ENCODE data around the gene TMOD1. TPM values are rescaled to one million over a fixed set of nuclear protein-coding genes. Genes with fewer than 3 reads are reported as not detected.
A peak's percentile ranks its signal among the peaks of the same experiment; 100 is the strongest.

Gene TMOD1
- total and polyA plus RNA-seq, 2 experiments from 2014 or later, result 0.69 to 4.5 TPM

GRCh38 chr9:97593960-97594359 is 92.5 kb downstream of the TMOD1 start (continued):
- no peak for TF ChIP-seq ZNF462 (CRISPR knock-in tag; IDR thresholded peaks at IDR 0.05)
- TF ChIP-seq EZH2 (IDR thresholded peaks at IDR 0.05; ENCODE audit: low read depth, unreplicated experiment), result no peak
- TF ChIP-seq EZH2phosphoT487 (IDR thresholded peaks at IDR 0.05; ENCODE audit: unreplicated experiment), result no peak
- no peak for TF ChIP-seq JUNB (IDR thresholded peaks at IDR 0.05; ENCODE audit: unreplicated experiment)
- TF ChIP-seq ZNF331 (CRISPR knock-in tag; IDR thresholded peaks at IDR 0.05; ENCODE audit: low read depth), result no peak
- no peak for TF ChIP-seq ETS1 (IDR thresholded peaks at IDR 0.05)
- TF ChIP-seq NANOG (IDR thresholded peaks at IDR 0.05; ENCODE audit: borderline replicate concordance), result no peak

GRCh38 chr9:97594381-97594921 is 93.0 kb downstream of the TMOD1 start:
- DNase-seq (ENCODE audit: low spot score), result peak; percentile 18
- H3K36me3 ChIP-seq (ENCODE audit: insufficient read depth), result no peaks in the 10 kb centered on the region
- Mint-ChIP-seq H3K27ac (no peak overlapping the region), H3K27me3 (ENCODE audit: insufficient read depth, low read depth, poor library complexity) (no peaks in the 10 kb centered on the region), H3K36me3 (ENCODE audit: low read depth) (no peaks in the 10 kb centered on the region; the same call in 2 of the 3 replicates), H3K9me3 (no peaks in the 10 kb centered on the region), H3K4me1 (peaks cover 15% of the 10 kb centered on the region), H3K4me3 (no peak overlapping the region)
- no peaks in the 10 kb centered on the region for H4K20me1 ChIP-seq (replicated peaks; ENCODE audit: insufficient read depth)
- no peak overlapping the region for H3K27ac ChIP-seq (ENCODE audit: low read depth)
- no peaks in the 10 kb centered on the region for H3F3A ChIP-seq (replicated peaks; ENCODE audit: low read depth)
- H3K4me1 ChIP-seq (ENCODE audit: insufficient read depth), result peaks cover 6% of the 10 kb centered on the region; the same call in 1 of the 2 replicates
- H3K79me2 ChIP-seq (replicated peaks; ENCODE audit: insufficient read depth), result no peaks in the 10 kb centered on the region
- H3K4me3 ChIP-seq, result no peak overlapping the region
- H3K4me2 ChIP-seq, result no peak overlapping the region
- peak; percentile 40 for ATAC-seq
- H3K9me2 ChIP-seq (ENCODE audit: insufficient read depth), result no peaks in the 10 kb centered on the region
- TF ChIP-seq ETS1 (IDR thresholded peaks at IDR 0.05) (no peak), CTCF (conservative IDR thresholded peaks at IDR 0.05; ENCODE audit: low read depth in 2 of 2) (peak in 1 of 2 experiments; percentile 32; a peak in 2 of 4 replicates)
- H2AFZ ChIP-seq, result no peak overlapping the region
- H3K27me3 ChIP-seq (ENCODE audit: insufficient read depth), result no peaks in the 10 kb centered on the region

Measured in GM23338 (cell line).